ENCODE measurements around the gene TM4SF20.

The TM4SF20 gene, protein sequence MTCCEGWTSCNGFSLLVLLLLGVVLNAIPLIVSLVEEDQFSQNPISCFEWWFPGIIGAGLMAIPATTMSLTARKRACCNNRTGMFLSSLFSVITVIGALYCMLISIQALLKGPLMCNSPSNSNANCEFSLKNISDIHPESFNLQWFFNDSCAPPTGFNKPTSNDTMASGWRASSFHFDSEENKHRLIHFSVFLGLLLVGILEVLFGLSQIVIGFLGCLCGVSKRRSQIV

DNA sequence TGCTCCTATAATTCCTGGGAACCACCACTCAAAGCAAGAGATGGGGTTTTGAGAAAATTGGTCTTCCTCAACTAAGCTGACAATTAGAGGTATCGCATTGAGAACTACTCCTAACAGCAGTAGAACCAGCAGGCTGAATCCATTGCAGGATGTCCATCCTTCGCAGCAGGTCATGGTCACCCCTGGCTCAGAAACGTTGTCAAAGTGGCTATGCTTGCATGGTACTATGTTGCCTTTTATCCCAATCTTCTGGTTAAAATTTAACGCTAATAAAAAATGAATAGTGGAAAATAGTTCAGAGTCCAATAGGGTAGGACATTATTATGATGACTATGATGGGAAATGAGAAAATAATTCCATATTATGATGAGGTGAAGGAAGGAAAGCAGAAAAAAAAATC, at the start of gene TM4SF20:
Gene TM4SF20 (minus strand): TSS at position 212 of the 400 bp plus-strand sequence. CDS start 38 bp downstream, at position 174.
- DNase-seq (ENCODE audit: low read depth), result no peak

DNA sequence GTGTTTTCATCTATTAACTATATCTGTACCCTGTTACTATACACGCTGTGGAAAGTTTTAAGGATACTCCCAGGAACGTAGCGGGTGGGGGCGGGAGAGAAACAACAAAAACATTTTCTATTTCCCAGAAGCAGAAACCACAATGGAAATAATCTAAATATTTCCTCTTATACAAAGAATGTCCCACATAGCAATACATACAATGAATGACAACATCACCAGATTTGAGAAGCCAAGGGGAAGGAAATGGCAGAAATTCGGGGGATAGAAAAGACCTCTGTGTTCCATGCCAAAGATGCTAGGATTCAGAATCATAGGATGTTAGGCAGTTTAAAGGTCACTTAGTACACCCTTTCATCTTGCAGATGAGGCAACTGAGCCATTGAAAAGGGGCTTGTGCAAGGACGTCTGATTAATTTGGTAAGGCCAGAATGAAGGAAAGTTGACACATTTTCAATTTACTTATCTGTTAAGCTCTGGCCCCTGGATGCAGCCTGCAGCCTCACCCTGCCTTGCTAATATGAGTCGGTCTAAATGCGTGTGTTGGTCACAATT, 49.7 kb upstream of the TM4SF20 start:
- DNase-seq (ENCODE audit: low read depth), result no peak

DNA sequence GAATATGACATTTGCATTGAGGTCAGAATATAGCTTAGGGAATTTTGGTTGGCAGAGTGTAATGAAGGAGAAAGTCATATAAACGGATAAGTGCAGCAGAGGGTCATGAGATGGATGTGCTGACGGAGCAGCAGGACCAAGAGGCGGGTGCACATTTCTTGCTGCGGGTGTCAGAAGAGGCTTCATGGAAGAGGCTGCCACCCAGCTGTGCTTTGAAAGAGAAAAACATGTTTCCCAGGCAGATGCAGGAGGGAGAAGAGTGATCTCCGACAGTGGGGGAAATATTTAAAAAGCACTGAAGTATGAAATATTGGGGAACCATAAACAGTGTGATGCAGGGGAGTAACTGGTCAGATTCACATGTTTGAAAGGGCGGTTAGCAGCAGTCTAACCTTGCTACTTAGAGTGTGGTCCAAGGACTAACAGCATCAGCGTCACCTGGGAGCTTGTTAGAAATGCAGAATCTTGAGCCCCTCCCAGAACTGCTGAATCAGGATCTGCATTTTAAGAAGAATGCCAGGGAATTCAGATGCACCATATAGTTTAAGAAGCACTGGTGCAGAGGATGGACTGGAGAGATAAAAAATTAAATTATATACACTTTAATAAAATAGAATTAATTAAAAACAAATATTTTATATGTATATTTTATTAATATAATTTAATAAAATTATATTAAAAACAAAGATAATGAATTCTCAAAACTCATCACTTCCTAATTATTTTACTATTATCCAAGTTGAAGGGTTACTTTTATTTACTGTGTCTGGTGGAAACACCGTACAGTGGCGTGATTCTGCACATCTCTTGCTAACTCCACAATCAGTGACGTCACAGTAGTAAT, 44.8 kb upstream of the TM4SF20 start:
- DNase-seq (ENCODE audit: low read depth), result no peak

DNA sequence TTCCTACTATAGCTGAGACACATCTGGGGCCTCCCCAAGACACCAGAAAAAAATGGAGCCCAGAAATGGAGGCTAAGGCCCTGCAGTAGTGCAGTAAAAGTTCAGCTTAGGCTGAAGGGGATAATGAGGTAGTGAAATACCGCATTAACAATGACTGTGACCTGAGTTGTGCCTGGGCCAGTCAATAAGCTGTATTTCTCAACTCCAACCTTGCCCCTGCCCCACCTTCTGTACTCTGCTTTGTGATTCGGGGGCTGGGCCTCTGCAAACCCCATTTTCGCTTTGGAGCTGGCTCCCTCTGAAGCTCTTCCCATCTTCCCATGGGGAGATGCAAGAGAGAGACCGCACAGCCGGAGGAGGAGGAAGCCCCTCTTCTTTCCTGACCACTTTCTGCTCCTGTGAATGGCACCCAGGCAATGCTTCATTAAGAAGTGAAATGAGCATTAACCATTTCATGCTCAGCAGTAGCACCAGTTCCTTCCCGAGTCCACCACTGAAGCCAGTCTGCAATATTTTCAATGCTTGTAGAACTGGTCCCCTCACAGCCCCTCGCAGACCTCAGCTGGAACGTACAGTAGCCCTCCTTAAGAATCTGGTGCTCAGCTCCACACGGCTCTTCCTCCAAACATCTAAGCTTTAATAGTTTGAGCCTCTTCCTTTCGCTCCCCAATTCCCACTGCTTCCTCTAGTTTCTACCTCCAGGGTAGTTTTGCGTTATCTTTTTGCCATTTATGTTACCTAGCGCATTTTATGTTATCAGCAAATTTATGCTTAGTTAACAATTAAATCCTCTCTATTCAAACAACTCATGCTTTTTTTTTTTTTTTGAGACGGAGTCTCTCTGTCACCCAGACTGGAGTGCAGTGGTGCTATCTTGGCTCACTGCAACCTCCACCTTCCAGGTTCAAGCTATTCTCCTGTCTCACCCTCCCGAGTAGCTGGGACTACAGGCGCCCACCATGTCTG, 41.3 kb upstream of the TM4SF20 start:
- no peak for DNase-seq (ENCODE audit: low read depth)

DNA sequence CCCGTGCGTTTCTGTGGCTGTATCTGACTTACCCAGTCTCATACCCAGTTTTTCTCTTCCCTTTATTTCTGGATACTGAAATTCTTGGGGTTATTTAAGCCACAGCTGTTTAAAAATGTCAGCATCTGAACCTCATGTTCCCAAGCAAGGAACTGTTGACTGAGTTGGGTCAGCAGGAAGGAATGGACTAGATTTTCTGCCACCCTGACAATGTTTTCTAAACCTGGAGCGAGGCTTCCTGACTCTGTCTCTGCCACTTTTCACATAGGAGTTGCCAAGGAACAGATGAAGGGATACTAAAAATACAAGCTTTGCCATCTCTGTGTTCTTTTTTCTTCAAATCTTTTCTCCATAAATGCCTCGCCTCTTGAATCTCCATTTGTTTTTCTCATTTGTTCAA, 37.6 kb upstream of the TM4SF20 start:
- DNase-seq (ENCODE audit: low read depth), result no peak

DNA sequence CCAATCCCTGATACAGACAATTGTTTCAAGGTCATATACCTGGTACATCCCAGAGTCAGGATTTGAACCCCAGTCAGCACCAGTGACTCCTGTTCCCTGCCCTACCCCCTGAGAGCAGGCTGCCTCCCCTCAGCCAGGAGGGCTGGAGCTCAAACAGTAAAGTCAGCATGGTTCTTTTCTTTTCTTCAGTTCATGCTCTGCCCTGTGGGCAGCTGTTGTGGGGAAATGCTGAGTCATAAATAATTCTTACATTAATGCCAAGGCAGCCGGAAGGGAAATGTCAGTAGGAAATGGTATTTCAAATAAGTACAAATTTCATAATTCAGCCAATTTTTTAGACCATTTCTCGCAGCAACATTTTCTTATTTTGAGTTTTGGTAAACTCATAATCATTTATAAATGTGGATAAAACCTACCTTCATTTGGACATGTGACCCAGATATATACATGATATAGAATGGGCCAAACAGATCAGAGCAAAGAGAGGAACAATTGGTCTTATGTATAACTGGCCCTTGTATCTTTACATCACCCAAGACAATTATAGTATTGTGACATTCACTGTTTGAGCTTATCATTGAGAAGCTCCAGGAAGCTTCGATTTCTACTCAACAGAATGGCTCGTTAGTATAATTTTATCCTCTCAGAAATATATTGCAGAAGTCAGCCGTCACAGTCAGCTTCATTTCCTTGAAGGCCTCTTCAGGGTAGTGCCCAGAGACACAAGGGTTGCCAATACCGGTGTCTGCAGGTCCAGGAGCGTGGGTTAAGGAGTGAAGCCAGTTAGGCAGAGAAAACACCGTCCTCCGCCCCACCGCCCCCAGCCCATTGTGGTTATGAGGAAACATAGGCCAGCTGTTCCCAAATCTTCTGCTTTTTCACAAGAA, 36.7 kb upstream of the TM4SF20 start:
- no peak for DNase-seq (ENCODE audit: low read depth)

DNA sequence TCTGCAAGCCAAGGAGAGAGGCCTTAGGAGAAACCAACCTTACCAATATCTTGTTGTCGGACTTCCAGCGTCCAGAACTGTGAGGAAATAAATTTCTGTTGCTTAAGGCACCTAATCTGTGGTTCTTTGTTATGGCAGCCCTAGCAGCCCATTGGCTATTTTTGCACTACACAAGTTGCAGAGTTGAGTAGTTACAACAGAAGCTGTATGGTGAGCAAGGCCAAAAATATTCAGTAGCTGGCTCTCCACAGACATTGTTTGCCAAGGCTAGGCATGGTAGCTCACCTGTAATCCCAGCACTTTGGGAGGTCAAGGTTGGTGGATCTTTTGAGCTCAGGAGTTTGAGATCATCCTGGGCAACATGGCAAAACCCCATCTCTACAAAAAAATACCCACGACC, 35.7 kb upstream of the TM4SF20 start:
- no peak for DNase-seq (ENCODE audit: low read depth)

DNA sequence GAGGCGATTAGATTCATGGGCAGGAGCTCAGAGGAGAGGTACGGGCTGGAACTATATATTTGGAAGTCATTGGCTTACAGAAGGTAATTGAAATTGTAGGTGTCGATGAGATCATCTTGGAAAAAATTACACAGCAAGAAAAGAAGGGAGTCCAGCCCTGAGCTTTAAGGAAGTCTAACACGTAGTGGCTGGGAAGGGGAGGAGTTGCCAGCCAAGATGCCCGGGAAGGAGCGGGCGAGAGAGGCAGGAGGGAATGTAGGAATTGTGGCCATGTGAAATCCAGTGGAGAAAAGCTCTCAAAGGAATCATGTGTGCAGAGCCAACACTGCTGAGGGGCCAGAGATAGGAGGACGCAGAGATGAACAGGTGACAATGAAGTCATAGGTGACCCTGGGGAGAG, 34.3 kb upstream of the TM4SF20 start:
- no peak for DNase-seq (ENCODE audit: low read depth)

DNA sequence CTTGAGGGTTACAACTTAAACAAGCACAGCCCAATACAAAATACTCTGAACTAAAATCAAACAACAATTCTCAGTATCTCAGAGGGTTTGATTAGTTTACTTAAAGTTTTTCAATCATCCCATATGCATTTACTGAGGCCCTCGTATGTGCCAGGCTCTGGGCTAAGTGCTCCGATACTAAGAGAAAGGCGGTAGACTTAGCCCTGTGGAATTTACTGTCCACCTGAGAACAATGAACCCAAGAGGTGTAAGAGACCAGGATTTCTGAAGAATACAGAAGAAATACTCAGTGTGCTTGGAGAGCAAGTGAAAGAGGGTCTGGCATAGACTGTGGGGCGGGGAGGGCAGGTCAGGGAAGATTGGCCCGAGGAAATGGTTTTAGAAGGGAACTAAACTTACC, 33.8 kb upstream of the TM4SF20 start:
- DNase-seq (ENCODE audit: low read depth), result no peak

DNA sequence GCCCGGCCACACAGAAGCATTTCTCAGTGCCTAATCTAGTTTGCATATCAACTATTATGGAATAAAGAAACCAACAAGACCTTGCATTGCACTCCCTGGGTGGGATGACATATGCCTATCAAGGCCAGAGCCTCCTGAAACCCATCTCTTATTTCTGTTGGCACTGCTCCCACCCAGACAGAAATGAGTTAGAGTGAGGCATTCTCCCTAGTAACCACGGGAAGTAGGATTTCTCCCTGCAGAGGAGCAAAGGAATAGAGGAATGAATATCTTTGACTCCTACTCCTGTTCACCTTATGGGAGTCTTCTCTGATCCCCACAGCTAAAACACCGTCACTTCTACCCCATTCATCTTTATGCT, 32.9 kb upstream of the TM4SF20 start:
- no peak for DNase-seq (ENCODE audit: low read depth)

DNA sequence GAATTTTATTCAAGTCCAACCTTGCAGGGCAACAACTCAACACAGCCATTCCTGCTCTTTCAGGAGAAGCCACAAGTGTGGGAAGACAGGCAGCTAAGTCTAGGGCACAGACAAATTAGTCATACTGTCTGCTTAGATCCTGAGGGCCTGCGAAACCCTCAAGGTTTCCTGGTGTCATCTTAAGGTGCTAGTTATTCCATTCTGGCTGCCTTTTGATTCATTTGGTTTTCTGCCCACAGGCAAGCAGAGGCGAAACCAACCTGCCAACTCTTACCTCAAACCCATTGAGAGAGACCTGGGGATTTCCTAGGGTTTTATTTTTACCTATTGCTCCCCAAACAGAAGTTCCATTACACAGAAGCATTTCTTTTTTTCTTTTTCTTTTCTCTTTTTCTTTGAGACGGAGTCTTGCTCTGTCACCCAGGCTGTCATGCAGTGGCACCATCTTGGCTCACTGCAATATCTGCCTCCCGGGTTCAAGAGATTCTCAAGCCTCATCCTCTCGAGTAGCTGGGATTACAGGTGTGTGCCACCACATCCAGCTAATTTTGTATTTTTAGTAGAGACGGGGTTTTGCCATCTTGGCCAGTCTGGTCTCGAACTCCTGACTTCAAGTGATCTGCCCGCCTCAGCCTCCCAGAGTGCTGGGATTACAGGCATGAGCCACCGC, 32.3 kb upstream of the TM4SF20 start:
- DNase-seq (ENCODE audit: low read depth), result no peak

DNA sequence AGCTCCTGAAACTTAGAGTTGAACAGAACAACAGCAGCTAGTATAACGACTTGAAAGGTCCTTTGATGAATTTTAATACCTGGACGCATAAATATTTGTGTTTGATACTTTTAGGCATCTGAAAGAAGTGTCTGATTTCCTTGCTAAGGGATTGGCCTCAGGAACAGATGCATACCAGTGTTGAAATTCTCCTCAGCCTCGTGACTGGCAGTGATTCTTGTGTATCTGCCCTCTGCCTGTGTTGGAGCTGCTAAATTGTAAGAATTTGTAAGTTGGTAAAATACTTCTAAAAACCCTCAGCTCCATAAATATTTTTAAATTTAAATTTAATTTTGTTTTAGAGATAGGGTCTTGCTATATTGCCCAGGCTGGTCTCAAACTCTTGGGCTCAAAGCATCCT, 31.1 kb upstream of the TM4SF20 start:
- no peak for DNase-seq (ENCODE audit: low read depth)

DNA sequence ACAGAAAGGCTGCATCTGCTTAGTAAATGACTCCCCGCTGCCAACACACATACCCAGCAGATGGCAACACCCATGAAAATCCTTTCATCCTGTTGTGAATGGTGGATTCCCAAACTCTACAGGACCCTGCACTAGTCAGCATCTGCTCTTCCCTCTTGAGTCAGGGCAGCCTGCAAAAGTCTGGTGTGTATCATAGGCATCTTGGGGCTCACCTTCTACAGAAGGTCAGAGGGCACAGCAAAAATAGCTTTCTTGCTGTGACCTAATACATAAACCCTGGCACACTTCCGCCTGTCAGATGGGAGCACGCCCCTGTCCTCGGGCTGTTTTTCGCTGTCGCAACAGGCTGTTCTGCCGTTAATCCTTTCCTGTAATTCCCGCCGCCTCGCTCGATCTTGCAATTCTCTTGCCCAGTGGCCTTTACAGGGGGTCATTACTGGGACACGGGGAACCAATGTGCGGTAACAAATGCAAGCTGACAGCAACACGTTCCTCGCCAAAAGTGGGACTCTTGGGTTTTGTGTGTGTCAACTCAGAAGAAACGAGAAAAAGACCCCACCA, 28.6 kb upstream of the TM4SF20 start:
- DNase-seq (ENCODE audit: low read depth), result no peak

DNA sequence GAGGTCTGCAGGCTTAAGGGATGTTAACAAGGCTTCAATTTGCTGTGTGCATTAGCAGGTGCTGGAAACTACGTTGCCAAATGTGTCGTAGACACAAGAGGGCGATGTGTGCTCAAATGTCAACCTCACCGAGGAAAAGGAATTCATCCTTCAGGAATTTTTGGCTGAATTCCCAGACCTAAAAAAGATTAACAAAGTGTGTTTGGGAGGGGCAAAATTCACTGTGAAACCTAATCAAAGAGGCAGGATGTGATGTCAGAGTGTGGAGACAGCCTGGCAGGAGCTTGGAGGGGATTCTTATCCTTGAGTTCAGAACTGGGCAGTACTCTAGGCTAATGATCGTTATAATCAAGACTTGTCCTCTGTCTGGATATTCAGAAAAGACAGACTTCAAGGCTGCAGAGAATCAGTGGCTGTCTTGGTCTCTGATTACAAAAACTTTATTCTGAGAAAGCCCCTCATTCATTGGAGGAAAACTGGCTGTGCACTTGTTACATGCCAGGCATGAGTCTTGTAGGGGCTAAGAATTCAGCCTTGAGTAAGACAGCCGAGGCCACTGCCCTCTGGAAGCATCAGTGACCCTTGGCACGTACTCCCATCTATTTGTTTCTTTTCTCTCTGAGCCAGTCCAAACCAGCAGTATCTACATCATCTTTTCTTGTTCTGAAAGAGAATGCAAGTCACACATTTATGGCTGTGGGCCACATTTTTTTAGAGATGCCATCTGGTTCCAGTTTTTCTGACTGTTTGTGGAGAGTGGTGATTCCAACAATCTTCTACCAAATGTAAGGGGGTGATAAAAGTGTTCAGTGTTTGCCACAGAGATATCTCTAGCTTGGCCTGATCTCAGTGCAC, 27.3 kb upstream of the TM4SF20 start:
- DNase-seq (ENCODE audit: low read depth), result no peak

DNA sequence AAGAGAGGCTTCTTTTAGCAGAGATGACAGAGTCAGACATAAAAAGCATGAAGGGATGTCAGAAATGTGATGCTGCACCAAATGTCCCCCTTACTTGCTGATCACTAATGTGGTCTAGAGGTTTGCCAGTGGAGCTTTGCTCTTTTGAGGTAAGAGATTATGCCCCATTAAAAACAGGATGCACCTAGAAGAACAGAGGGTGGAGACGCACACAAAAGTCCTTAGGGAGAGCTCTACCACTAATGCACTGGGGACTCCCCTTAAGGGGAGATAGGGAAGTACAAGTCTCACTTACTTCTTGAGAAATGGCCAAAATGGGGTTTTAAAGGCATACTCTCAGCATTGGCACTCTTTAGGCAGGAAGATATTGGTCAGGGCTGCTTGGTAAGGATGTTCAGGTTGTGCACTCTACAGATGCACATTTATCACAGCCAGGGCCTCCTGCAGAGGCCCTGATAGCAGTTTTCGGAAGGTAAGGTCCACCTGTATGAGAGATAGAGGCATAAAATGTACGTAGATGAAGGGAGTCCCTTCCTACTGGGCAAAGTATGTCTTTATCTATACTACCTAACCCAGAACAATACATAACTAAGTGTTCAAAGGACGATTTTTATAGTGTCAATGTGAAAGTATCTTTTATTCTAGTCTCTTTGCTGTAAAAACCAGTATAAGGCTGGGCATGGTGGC, 25.6 kb upstream of the TM4SF20 start:
- no peak for DNase-seq (ENCODE audit: low read depth)

DNA sequence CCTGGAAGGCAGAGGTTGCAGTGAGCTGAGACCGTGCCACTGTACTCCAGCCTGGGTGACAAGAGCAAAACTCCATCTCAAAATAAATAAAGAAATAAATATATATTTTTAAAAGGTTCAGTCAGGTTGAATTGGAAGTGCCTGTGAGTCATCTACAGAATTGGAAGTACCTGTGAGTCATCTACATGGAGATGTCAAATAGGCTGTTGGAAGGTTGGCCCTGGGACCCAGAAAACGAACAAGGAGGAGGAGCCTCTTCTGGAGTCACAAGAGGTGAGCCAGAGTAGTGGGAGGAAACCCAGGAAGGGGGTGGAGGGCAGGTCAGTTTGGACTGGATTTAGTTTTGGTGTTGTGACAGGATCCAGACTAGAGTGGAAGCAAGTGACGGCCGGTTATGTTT, 23.9 kb upstream of the TM4SF20 start:
- DNase-seq (ENCODE audit: low read depth), result no peak

DNA sequence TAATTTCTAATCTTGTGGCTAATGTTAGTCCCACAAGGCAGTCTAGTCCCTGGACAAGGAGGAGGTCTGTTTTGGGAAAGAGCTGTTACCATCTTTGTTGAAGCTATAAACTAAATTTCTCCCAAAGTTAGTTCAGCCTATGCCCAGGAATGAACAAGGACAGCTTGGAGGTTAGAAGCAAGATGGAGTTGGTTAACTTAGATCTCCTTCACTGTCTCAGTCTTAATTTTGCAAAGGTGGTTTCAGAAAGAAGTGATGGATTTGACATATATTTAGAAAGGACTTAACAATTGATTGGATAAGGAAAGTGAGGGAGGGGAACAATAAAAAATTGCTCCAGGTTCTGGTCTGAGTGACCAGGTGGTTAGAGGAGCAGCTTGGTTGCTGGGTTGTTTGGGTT, 23.2 kb upstream of the TM4SF20 start:
- no peak for DNase-seq (ENCODE audit: low read depth)

DNA sequence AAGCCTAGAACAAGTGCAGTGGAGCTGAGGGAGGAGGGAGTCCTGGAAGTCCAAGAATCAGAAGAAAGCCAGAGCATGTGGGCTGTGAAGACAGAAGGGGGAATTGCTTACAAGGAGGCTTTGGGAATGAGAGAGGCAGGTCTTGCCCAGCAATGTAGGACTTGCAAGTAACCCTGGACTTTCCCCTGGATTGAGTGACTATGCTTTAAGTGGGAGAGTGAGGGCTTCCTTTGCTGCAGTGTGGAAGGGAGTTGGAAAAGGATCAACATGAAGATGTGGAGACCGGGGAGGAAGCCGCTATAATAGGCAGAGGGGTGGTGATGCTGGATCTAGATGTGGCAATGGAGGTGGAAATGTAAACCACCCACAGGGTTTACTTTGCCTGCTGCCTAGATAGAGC, 22.4 kb upstream of the TM4SF20 start:
- no peak for DNase-seq (ENCODE audit: low read depth)
